Activated naive CD4-positive, alpha-beta T cell treated with anti-CD3 and anti-CD28 coated beads, Interleukin-2, amount 10 ng/mL, durations not matched to agents 5 hours and 36 hours (primary cell): ENCODE data around the gene C1orf174. TPM values are rescaled to one million over a fixed set of nuclear protein-coding genes. Genes with fewer than 3 reads are reported as not detected.

Experiments
- total RNA-seq, 2 experiments: library from RNA; stranded (reverse); gene quantifications; one replicate each; pipeline ENCODE4 v1.2.3, GENCODE V29; 2021

The C1orf174 gene
- total RNA-seq, result 10 to 100 TPM; 23.7 to 25.3 TPM

GRCh38 chr1:3900150-3900968 is at the start of gene C1orf174:
Gene C1orf174, minus strand, starts transcription at chr1:3900272. Its CDS starts 86 bp downstream, at chr1:3900186.

GRCh38 chr1:3856923-3857790 is 42.9 kb downstream of the C1orf174 start, which contains the start of the genes CEP104 and DFFB:
Gene CEP104, minus strand, starts transcription at chr1:3857211. Its CDS starts 4,804 bp downstream, at chr1:3852407.
Gene DFFB, plus strand, starts transcription at chr1:3857476. Its CDS starts 128 bp downstream, at chr1:3857604.

Other genes starting within 250 kb of the C1orf174 start
- 1 to 10 TPM; 2.9 to 3.2 TPM for gene TP73, start 247.8 kb downstream of the C1orf174 start, total RNA-seq
- not detected for gene CCDC27, start 147.8 kb downstream of the C1orf174 start, total RNA-seq
- gene SMIM1, start 127.5 kb downstream of the C1orf174 start, total RNA-seq, result under 1 TPM; 0.43 to 0.89 TPM
- 10 to 100 TPM; 38.7 to 39.2 TPM for gene LRRC47, start 103.8 kb downstream of the C1orf174 start, total RNA-seq
- 10 to 100 TPM; 46.8 to 51.0 TPM for gene CEP104, start 43.1 kb downstream of the C1orf174 start, total RNA-seq
- 10 to 100 TPM in 1 of 2 experiments, 1 to 10 TPM in 1; 9.1 to 10.7 TPM for gene DFFB, start 42.8 kb downstream of the C1orf174 start, total RNA-seq